GM06990 (cell line): ENCODE data around the gene BRME1.

Source experiments
- DNase-seq: peaks from one replicate; pipeline ENCODE4 v3.0.0-alpha.2; 2011; ENCODE audit not compliant: insufficient read length; ENCODE audit errors: extremely low read depth
- H3K27me3 ChIP-seq: replicated peaks from 2 replicates; pipeline ENCODE4 v1.6.0; 2011; ENCODE audit warnings: low read length; ENCODE audit not compliant: control insufficient read depth, insufficient read depth
- H3K36me3 ChIP-seq: 2 replicates; pipeline ENCODE4 v1.5.1; 2011; ENCODE audit warnings: low read length; ENCODE audit not compliant: control insufficient read depth, insufficient read depth
- H3K4me3 ChIP-seq: replicated peaks from 2 replicates; pipeline ENCODE4 v1.5.1; 2011; ENCODE audit warnings: low read depth, mild to moderate bottlenecking, control low read depth, low read length
- CTCF ChIP-seq: IDR thresholded peaks from 2 replicates; pipeline ENCODE4 v1.5.1; 2011; ENCODE audit warnings: low read length, control low read depth, mild to moderate bottlenecking, inconsistent platforms; ENCODE audit not compliant: insufficient read depth, poor library complexity, severe bottlenecking

BRME1 gene

DNA sequence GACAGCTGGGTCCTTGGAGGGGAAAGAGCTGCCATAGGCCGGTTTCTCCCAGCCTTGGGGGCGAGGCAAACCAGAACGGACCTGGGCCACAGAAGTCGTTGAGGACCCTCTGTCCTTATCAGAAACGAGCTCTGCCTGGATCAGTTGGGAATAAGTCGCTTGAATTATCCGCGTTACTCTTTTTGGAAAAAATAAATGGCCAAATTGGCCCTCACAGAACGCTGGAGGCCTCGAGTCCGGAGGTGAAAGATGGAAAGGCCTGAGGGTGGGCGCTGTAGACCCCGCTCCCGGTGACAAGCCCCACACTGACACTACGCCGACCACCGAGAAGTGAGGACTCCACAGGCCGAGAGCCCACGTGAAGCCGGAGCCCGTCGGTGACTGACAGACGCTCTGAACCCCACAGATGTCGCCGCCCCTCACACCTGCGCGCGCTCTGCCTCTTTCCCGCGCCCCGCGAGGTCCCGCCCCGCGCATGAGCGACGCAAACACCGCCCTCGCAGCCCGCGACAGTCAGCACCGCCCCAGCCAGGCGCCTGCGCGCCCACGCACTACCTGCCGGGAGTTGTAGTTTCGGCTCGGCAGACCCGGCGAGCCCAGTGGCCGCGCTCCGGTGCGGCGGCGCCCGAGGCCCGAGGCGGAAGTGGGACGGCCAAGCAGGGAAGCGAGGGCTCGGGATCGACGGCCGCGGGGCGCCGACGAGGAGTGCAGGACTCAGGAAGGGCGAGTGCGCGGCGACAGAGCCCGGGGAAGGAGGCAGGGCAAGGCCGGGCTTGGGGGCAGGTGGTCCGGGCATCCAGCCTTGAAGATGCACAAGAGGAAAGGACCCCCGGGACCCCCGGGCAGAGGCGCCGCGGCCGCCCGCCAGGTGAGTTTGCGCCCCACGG lies at the start of gene BRME1, which contains the start of gene CC2D1A:
Gene BRME1, minus strand, starts transcription at position 484 of the 887 bp plus-strand sequence. CDS start 1,225 bp downstream, outside the sequence.
Gene CC2D1A, plus strand, starts transcription at position 568 of the 887 bp plus-strand sequence. Its CDS starts 241 bp downstream, at position 809.
- peak; percentile 95 for DNase-seq
- peak within 1 kb of the TSS; percentile 83 for H3K4me3 ChIP-seq
- H3K36me3 ChIP-seq, result no peaks in the 10 kb centered on the region; the same call in 1 of the 2 replicates
- TF ChIP-seq CTCF, result no peak
- H3K27me3 ChIP-seq, result no peaks in the 10 kb centered on the region

DNA sequence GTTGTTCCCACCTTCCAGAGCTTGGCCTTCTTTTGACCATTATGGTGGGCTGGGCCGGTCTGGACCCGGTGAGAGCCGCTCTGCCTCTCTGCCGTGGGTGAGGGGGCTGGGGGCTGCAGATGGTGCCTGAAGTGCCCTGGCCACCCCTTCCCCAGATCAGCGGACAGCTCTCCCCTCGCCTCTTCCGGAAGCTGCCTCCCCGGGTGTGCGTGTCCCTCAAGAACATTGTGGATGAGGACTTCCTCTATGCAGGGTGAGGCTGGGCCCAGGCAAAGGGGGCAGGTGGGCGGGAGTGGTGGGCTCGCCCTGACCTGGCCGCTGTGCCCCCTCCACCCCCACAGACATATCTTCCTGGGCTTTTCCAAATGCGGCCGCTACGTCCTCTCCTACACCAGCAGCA lies 48.3 kb upstream of the BRME1 start:
- Histone ChIP-seq H3K27me3 (no peaks in the 10 kb centered on the region), H3K4me3 (no peak overlapping the region), H3K36me3 (peaks cover 22% of the 10 kb centered on the region)
- no peak for TF ChIP-seq CTCF
- DNase-seq, result no peak

GRCh38 chr19:13952931-13953531 lies 47.1 kb upstream of the BRME1 start:
- no peak for DNase-seq
- Histone ChIP-seq H3K36me3 (peaks cover 21% of the 10 kb centered on the region), H3K27me3 (no peaks in the 10 kb centered on the region), H3K4me3 (peak overlapping the region; percentile 85)
- TF ChIP-seq CTCF, result peak; percentile 9

GRCh38 chr19:13952154-13952930 lies 46.4 kb upstream of the BRME1 start, which contains the start of gene DCAF15:
TSS of gene DCAF15 (plus strand) at chr19:13952509. CDS start at chr19:13952513, 4 bp downstream.
- TF ChIP-seq CTCF, result no peak
- peak within 1 kb of the TSS; percentile 85 for H3K4me3 ChIP-seq
- peak; percentile 99 for DNase-seq
- H3K27me3 ChIP-seq, result no peaks in the 10 kb centered on the region
- peaks cover 18% of the 10 kb centered on the region for H3K36me3 ChIP-seq

GRCh38 chr19:13951799-13952153 lies 45.9 kb upstream of the BRME1 start:
- TF ChIP-seq CTCF, result no peak
- Histone ChIP-seq H3K36me3 (peaks cover 16% of the 10 kb centered on the region), H3K27me3 (no peaks in the 10 kb centered on the region), H3K4me3 (peak overlapping the region; percentile 54)
- no peak for DNase-seq
